Raji (cell line): Measurements from ENCODE around the gene CNST.

Source experiments
- POLR2A ChIP-seq: IDR thresholded peaks from 2 replicates; pipeline ENCODE4 v1.6.1; 2011; ENCODE audit warnings: low read depth, low read length, control low read depth; ENCODE audit not compliant: insufficient read depth

The CNST gene

DNA sequence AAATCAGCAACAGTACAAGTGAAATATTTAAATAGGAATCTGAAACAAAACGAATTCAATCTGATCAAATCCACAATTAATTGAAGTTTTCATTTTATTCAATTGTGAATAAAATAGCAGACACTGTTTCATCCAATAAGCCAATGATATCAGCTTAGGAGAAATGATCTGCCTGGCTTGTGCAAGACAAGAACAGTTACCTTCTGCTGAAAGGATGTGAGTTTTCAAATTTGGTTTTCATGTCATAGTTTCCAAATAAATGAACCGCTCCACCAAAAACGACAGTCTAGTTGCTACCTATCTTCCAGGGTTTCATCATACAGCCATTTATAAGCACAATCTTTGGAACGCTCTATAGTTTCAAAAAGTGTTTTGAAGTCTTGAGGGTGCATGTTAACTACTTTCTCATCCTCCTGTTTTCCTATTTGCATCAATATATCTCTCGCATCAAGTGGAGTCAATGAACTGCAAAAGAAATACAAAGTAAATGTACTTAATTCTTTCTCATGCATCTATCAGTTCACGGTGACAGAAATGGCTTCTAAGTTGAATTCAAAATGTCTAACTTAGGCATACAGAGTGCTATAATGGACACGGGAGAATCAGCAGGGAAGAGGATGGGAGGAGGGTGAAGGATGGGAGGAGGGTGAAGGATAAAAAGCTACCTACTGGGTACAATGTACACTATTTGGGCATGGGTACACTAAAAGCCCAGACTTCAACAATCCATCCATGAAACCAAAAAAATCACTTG lies 25.3 kb upstream of the CNST start:
- no peak for TF ChIP-seq POLR2A

DNA sequence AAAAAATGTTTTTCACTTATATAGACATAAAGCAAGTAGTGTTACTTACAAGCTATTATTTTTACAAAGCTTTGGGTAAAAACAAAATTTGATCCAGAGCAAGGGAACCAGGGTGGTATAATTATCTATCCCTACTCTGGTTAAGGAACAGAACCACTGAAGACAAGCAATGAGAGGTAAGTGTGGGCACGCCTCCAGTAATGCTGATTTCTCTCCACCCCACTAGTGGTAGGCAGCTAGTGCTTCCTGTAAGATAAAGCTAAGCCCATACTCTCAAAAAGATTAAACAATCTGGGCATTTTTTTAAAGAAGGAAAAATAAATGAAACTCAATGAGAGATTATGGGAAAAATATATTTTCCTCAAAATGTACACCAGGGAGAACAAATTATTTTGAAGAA lies 22.3 kb upstream of the CNST start:
- TF ChIP-seq POLR2A = no peak

DNA sequence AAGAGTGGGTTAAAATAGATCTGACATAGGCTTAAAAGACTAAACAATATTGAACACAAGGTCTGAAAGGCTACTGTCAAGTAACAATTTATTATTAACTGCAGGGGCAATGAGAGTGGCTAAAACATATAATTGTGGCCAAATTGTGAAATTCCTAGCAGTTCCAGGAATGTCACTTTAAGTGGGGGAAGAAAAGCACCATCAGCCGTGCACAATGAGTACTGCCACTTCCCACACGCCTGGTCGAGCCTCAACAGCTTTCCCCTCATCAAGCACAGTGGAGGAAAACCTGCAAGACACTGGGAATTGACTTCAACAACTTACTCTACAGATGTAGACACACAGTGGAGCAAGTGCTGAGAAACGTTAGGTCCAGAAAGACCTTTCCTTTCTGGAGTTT lies 16.6 kb upstream of the CNST start:
- no peak for TF ChIP-seq POLR2A

DNA sequence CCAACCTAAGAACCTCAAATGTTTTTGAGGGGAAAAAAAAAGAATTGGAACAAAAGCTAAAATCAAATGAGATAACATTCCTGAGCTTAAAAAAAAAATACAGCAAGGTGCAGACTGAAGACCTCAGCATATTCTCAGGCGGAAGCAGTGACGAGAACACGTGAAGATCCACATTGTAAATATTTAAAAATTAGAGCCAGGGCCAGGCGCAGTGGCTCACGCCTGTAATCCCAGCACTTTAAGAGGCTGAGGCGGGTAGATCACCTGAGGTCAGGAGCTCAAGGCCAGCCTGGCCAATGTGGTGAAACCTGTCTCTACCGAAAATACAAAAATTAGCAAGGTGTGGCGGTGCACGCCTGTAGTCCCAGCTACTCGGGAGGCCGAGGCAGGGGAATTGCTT lies 15.9 kb upstream of the CNST start:
- no peak for TF ChIP-seq POLR2A

DNA sequence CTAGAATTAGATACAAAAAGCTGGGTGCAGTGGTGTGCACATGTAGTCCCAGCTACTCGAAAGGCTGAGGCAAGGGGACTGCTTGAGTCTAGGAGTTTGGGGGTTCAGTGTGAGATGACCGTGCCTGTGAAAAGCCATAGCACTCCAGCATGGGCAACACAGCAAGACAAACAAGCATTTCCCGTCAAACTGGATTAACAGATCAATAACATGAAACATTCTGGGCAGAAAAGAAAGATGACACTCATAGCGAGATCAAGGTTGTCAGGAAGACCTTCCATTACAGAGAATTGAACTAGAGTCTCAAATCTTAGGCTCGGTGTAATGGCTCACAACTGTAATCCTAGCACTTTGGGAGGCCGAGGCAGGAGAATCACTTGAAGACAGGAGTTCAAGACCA lies 14.1 kb upstream of the CNST start:
- no peak for TF ChIP-seq POLR2A

DNA sequence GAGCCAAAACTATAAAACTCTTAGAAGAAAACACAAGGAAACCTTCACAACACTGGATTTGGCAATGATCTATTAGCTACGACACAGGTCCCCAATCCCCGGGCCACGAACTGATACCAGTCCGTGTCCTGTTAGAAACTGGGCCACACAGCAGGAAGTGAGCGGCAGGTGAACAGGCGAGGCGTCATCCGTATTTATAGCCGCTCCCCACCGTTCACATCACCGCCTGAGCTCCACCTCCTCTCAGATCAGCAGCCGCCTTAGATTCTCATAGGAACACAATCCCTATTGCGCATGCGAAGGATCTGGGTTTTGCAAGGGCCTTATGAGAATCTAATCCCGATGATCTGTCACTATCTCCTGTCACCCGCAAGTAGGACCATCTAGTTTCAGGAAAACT lies 12.1 kb upstream of the CNST start:
- TF ChIP-seq POLR2A = no peak

DNA sequence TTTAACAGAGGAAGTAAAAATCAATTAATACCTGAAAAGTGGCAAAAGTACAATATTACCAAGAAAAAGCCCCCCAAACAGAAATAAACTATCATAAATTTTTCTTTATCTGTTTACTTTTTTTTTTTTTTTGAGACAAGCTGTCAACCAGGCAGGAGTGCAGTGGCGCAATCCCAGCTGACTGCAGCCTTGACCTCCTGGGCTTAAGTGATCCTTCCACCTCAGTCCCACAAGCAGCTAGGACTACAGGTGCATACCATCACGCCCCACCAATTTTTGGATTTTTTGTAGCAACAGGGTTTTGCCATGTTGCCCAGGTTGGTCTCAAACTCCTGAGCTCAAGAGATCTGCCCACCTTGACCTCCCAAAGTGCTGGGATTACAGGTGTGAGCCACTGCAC lies 8.2 kb upstream of the CNST start:
- no peak for TF ChIP-seq POLR2A

DNA sequence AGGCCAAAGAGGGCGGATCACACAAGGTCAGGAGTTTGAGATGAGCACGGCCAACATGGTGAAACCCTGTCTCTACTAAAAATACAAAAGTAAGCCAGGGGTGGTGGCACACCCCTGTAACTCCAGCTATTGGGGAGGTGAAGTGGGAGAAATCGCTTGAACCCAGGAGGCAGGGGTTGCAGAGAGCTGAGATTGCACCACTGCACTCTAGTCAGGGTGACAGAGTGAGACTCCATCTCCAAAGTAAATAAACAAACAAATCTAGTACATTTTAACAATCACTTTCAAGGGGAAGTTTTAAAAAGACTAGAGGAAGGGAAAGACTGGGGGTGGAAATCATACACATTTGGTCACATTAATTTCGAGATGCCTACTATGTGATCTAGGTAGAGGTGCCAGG lies 6.9 kb upstream of the CNST start:
- TF ChIP-seq POLR2A = no peak

DNA sequence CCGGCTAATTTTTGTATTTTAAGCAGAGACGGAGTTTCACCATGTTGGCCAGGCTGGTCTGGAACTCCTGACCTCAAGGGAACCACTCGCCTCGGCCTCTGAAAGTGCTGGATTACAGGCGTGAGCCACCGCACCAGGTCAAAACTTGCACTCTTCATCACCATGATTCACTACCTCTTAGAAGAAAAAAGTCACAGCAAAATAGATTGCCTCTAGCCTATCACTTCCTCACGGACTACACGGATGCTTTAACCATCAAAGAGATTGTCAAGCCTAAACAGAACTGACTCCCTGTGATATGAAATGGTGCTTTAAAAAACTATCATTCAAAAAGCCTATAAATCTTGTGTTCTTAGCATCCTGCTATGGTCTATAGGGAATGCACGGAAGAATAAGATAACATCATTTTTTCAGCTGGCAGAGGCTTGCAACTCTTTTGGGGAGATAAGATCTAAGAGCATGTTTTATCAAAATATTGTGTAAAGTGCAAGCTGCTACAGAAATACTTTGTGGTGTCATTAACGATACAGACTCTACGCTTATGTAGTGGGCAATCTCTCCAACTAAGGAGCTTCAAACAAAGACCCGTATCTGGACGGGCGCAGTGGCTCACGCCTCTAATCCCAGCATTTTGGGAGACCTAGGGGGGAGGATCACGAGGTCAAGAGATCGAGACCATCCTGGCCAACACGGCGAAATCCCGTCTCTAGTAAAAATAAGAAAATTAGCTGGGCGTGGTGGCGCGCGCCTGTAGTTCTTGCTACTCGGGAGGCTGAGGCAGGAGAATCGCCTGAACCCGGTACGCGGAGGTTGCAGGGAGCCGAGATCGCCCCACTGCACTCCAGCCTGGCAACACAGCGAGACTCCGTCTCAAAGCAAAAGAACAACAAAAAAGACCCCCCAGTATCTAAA lies 1.2 kb upstream of the CNST start:
- no peak for TF ChIP-seq POLR2A

DNA sequence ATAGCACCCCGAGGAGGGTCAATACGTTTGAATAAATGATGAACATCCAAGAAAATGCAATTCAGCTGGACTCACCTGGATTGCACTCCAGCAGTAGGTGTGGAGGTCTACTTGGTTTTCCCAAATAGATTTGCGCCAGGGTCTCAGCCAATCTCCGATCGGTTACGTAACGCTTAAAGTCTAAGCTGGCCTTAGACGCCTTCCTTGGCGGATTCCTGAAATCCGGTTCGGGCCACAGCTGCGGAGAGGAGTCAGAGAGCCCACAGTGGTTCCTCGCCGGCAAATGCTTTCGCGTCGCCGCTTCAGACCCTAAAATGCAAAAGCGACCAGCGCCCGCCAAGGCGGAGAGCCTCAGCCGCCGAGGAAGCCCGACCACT lies 517 bp upstream of the CNST start:
- TF ChIP-seq POLR2A = no peak

DNA sequence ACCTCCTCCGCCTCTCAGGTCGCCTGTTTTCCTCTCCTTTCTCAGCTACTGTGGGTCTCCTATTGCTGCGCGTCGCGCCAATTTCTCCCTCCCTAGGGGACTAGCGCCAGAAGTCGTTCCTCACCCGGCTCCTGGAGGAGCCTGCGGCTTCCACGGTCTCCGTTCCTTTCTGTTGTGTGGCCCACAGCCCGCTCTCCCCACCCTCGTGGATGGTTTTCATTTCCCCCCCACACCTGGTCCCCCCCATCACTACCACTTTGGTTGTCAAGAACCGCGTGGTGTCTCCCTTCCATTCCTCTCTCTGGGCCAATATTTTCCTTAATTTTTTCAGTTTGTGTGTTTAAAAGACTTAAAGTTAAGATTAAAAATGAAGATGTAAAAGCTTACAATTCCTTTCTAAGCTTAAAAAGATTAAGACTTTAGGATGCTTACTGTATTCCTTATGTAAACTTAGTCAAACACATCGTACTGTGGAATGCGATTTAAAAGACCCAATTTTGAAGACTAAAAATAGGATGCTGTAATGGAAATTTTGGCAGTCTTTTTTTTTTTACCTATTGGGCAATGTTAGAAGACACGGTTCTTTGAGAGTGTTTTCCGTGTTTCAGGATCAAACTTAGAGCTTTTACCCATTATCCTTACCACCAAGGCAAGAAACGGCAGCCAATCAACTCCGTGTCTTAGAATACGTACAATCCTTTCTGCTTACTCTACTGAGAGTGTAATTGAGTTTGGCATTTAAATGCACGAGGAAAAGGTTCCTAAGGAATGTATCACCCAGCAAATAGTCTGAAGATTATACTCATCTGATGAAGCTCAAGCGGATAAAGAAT lies 773 bp downstream of the CNST start:
- no peak; the same call in 1 of the 2 replicates for TF ChIP-seq POLR2A

DNA sequence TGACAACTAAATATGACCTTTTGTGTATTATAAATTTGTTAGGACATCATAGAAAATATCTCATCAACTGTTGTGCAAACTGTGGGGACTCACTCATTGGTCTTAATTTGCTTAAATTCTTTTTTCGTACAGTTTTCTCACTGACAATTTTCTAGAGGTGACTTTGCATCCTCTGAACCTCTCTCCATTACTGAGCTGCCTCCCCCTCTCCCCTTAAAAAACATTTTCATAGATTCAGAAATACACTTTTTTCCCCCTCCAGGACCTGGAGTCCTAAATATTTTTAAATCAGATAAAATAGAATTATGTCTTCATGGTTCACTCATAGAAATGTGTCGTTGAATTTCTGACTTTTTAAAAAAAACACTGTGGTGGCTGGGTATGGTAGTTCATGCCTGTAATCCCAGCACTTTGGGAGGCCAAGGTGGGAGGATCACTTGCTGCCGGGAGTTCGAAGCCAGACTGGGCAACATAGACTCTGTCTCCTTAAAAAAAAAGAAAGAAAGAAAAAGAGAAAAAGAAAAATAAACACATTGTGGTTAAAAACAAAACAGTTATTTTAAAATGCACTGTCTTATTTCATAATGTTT lies 1.5 kb downstream of the CNST start:
- no peak for TF ChIP-seq POLR2A

DNA sequence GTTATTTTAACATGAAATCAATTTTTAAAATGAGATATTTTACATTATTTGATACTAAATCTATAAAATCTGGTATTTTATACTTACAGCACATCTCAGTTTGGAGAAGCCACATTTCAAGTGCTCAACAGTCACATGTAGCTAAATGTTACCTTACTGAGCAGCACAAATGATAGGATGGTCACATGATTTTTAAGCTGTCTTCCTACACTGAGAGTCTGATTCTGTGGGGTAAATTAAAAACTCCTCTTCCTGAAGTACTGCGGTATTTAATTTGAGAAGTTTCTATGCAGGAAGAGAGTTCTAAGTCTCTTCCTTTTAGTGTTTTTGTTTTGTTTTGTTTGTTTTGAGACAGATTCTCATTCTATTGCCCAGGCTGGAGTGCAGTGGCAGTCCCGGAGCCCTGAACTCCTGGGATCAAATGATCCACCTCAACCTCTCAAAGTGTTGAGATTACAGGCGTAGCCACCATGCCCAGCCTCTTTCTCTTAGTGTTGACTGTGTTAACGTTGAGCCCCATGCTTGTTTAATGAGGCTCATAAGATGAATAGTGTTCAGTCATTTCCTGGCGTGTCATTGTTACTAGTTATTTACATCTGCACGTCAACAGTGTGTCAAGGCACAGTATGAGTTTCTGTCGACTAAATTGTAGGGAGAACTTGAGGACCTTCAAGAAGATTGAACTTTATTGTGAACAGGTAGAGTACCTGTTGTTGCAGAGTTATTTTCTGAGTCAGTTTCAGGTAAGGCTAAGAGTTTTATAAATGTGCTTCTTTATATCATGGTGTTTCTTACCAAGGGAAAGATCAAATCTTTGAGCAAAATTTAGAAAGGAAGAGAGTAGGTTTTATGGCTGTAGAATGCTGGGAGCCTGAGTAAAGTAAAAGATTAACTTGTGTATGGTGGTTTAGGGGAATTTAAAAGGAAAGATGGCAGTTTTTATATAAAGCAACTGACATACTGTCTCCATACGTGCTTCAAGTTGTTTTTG lies 3.3 kb downstream of the CNST start:
- TF ChIP-seq POLR2A = no peak

DNA sequence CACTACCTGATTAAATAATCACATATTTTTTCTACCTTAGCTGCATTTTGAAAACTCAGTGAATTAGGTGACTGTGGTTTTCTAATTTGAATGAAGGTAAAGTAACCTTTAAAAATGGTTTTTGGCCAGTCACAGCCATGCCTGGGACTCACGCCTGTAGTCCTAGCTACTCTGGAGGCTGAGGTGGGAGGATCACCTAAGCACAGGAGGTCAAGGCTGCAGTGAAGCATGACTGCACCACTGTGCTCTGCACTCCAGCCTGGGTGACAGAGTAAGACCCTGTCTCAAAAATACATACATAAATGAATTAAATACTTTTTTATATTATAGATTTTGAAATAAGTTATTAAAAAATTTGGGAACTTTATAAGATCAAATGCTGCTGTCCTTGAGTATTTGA lies 5.7 kb downstream of the CNST start:
- TF ChIP-seq POLR2A = no peak
